GM23338 (cell line): Measurements from ENCODE around the gene GRIA2.
A peak's percentile ranks its signal among the peaks of the same experiment; 100 is the strongest.

Experiments
- CTCF ChIP-seq, 2 experiments: fragments of 200-600 bp in 1 of 2; sonication (generic) in 1 of 2; conservative IDR thresholded peaks; 2 replicates each; pipeline versions ENCODE4 v1.5.1 to v1.6.1; 2016 to 2017; ENCODE audit warnings: antibody characterized with exemption in 2 of 2, low read depth in 2 of 2, mild to moderate bottlenecking in 2 of 2, moderate library complexity in 1 of 2
- EZH2 ChIP-seq: fragments of 200-600 bp; sonication (generic); IDR thresholded peaks from one replicate; pipeline ENCODE4 v1.8.0; 2017; ENCODE audit warnings: antibody characterized with exemption, mild to moderate bottlenecking, low read depth; ENCODE audit not compliant: unreplicated experiment
- EZH2phosphoT487 ChIP-seq: fragments of 200-600 bp; sonication (generic); IDR thresholded peaks from one replicate; pipeline ENCODE4 v1.8.1; 2018; ENCODE audit warnings: antibody characterized with exemption; ENCODE audit not compliant: unreplicated experiment
- POLR2AphosphoS5 ChIP-seq: IDR thresholded peaks from 2 replicates; pipeline ENCODE4 v1.6.1; 2016; ENCODE audit warnings: antibody characterized with exemption, low read depth
- ZNF331 ChIP-seq: fragments of 250-450 bp; sonication (Bioruptor Pico); IDR thresholded peaks from 2 replicates; pipeline ENCODE4 v1.5.0; 2020; ENCODE audit warnings: low read depth, mild to moderate bottlenecking, moderate library complexity
- TF ChIP-seq, protein P1 (sequence below): IDR thresholded peaks from one replicate; pipeline ENCODE4 v1.6.1; 2018; ENCODE audit warnings: antibody characterized with exemption; ENCODE audit not compliant: unreplicated experiment

DNA sequence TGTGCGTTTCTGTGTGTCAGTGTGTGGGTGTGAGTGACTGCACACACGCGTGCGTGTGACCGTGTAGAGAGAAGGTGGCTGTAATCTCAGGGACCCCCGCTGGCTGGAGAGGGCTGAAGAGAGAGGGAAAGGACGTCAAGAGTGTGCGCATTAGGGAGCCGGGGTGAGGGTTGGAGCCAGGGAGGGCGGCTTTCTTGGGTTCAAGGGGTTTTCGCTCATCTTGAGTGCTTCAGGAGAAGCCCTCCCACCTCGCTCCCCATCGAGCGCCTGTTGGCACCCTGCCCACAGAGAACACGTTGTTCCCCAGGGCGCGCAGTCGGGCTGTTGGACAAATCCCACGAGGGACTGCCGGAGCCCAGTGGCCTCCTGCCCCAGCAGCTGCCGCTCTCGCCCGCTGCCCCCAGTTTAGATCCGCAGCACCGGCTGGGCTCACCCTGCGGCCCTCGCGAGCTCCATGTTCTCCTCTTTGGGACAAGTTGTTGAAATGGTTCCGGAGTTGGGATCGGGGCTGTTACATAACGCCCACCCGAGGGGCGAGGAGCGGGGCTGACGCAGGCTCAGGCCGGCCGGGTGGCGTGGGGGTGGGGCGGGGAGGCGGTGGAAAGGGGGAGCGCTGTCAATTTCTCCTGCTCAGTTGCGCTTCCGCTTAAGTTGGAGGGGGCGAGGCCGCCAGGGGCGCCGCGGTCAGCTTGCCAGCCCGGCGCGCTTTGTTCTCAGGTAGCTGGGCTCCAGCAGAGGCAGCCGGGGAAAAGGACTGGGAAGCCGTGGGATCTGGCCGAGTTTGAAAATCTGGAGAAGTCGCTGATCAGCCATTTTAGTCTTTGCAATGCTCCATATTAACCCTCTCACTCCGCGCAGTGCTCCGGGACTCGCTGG is 1.6 kb downstream of the GRIA2 start:
- no peak for TF ChIP-seq EZH2
- TF ChIP-seq EZH2phosphoT487 = no peak
- TF ChIP-seq CTCF (conservative IDR thresholded peaks at IDR 0.05; ENCODE audit: low read depth in 2 of 2) = peak; percentile 17 to 24; a peak in 3 of 4 replicates
- TF ChIP-seq POLR2AphosphoS5 = no peak
- TF ChIP-seq ZNF331 (CRISPR knock-in tag) = no peak
- TF ChIP-seq, protein P1, sequence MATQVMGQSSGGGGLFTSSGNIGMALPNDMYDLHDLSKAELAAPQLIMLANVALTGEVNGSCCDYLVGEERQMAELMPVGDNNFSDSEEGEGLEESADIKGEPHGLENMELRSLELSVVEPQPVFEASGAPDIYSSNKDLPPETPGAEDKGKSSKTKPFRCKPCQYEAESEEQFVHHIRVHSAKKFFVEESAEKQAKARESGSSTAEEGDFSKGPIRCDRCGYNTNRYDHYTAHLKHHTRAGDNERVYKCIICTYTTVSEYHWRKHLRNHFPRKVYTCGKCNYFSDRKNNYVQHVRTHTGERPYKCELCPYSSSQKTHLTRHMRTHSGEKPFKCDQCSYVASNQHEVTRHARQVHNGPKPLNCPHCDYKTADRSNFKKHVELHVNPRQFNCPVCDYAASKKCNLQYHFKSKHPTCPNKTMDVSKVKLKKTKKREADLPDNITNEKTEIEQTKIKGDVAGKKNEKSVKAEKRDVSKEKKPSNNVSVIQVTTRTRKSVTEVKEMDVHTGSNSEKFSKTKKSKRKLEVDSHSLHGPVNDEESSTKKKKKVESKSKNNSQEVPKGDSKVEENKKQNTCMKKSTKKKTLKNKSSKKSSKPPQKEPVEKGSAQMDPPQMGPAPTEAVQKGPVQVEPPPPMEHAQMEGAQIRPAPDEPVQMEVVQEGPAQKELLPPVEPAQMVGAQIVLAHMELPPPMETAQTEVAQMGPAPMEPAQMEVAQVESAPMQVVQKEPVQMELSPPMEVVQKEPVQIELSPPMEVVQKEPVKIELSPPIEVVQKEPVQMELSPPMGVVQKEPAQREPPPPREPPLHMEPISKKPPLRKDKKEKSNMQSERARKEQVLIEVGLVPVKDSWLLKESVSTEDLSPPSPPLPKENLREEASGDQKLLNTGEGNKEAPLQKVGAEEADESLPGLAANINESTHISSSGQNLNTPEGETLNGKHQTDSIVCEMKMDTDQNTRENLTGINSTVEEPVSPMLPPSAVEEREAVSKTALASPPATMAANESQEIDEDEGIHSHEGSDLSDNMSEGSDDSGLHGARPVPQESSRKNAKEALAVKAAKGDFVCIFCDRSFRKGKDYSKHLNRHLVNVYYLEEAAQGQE = peak; percentile 2
